Measurements from ENCODE around the gene NRXN3. TPM values are rescaled to one million over a fixed set of nuclear protein-coding genes. Genes with fewer than 3 reads are reported as not detected.

Gene NRXN3
- total RNA-seq, 1 experiment from 2014 or later: not detected

DNA sequence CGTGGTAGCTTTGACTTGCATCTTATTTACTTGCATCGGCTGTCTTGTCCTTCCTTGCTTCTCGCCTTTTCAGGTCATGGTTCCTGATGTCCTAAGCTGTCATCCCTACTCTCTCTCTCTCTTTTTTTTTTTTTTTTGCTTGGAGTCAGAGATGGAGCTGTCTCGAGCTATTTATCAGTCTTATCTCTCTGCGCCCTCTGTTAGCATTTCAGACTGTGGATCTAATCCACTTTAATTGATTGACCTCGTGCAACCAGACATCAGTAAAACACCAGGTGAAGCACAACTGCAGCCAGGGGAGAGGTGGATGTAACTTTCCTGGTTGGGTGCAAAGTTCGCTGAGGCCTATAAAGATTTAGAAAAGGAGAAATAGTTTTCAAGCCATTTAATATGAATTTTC is 1486.3 kb downstream of the NRXN3 start:
- Histone ChIP-seq H3K4me1 (ENCODE audit: control insufficient read depth, insufficient read depth, low read length) (no peaks in the 10 kb centered on the region), H3K4me3 (ENCODE audit: low read depth in 2 of 2, low read length in 2 of 2) (no peak overlapping the region), H3K27me3 (ENCODE audit: control insufficient read depth, insufficient read depth, low read length) (no peaks in the 10 kb centered on the region), H3K9me3 (ENCODE audit: control insufficient read depth, insufficient read depth, low read depth, low read length) (no peaks in the 10 kb centered on the region), H3K27ac (ENCODE audit: low read length) (no peak overlapping the region), H3K36me3 (ENCODE audit: control insufficient read depth, insufficient read depth, low read length) (no peaks in the 10 kb centered on the region)
- DNase-seq (ENCODE audit: low read depth, low spot score) (no peak), ATAC-seq (no peak)
- in situ Hi-C loops (cut with HindIII; ENCODE audit: low pct_unique_long_range_greater_than_20kb, low sequenced_read_pairs): no loop called here
- no TSS peak for BruUV-seq (replicated peaks)
- POLR2A ChIA-PET: no interaction called here
- intact Hi-C loops (cut with micrococcal nuclease; ENCODE audit: unreplicated experiment): no loop called here
- TF ChIP-seq POLR2AphosphoS5 (IDR thresholded peaks at IDR 0.05; ENCODE audit: low read depth, low read length) (no peak), REST (IDR thresholded peaks at IDR 0.05; ENCODE audit: insufficient read depth in 1 of 2, low read depth in 2 of 2, low read length in 1 of 2) (no peak), CTCF (IDR thresholded peaks at IDR 0.05) (no peak), TCF7L2 (IDR thresholded peaks at IDR 0.05; ENCODE audit: low read depth, low read length) (no peak), SIN3A (IDR thresholded peaks at IDR 0.05; ENCODE audit: borderline replicate concordance, insufficient read depth, low read depth, low read length) (no peak)
- CTCF ChIA-PET: no interaction called here

DNA sequence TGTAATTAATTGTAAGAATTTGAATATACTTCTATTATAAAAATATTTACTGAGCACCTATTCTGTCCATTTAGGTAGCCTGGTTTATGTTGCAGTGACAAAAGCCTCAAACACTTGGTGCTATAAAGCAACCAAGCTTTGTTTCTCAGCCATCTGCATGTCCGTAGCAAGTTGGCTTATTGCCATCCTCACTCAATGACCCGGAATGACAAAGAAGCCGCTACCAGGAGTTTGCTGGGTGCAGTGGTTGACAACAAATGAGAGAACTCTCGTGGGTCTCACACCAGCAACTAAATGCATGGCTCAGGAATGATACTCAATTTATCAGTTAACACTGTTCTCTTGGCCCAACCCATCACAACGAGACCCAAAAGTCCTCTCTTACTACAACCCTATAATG is 1488.0 kb downstream of the NRXN3 start:
- TF ChIP-seq CTCF (IDR thresholded peaks at IDR 0.05): no peak
- no peak for TF ChIP-seq TCF7L2 (IDR thresholded peaks at IDR 0.05; ENCODE audit: low read depth, low read length)
- no peak for TF ChIP-seq POLR2AphosphoS5 (IDR thresholded peaks at IDR 0.05; ENCODE audit: low read depth, low read length)
- no peak for TF ChIP-seq REST (IDR thresholded peaks at IDR 0.05; ENCODE audit: insufficient read depth in 1 of 2, low read depth in 2 of 2, low read length in 1 of 2)
- TF ChIP-seq SIN3A (IDR thresholded peaks at IDR 0.05; ENCODE audit: borderline replicate concordance, insufficient read depth, low read depth, low read length): no peak
- POLR2A ChIA-PET: no interaction called here

More for the DNA sequence above, 1488.0 kb downstream of the NRXN3 start:
- intact Hi-C loops (cut with micrococcal nuclease; ENCODE audit: unreplicated experiment): no loop called here
- H3K4me1 ChIP-seq (ENCODE audit: control insufficient read depth, insufficient read depth, low read length): no peaks in the 10 kb centered on the region
- H3K27me3 ChIP-seq (ENCODE audit: control insufficient read depth, insufficient read depth, low read length): no peaks in the 10 kb centered on the region
- no peak for ATAC-seq
- no peaks in the 10 kb centered on the region for H3K9me3 ChIP-seq (ENCODE audit: control insufficient read depth, insufficient read depth, low read depth, low read length)
- no TSS peak for BruUV-seq (replicated peaks)
- DNase-seq (ENCODE audit: low read depth, low spot score): no peak
- H3K4me3 ChIP-seq (ENCODE audit: low read depth in 2 of 2, low read length in 2 of 2): no peak overlapping the region
- no peak overlapping the region for H3K27ac ChIP-seq (ENCODE audit: low read length)
- in situ Hi-C loops (cut with HindIII; ENCODE audit: low pct_unique_long_range_greater_than_20kb, low sequenced_read_pairs): no loop called here
- no peaks in the 10 kb centered on the region for H3K36me3 ChIP-seq (ENCODE audit: control insufficient read depth, insufficient read depth, low read length)
- CTCF ChIA-PET: no interaction called here

All from Panc1 (cell line).